ENCODE data around the gene BEND3.
"Not testable (repeated sequence)": the region's sequence is repeated elsewhere in the genome, so short reads cannot be mapped to it uniquely, and the experiment has no call there.

The BEND3 gene

DNA sequence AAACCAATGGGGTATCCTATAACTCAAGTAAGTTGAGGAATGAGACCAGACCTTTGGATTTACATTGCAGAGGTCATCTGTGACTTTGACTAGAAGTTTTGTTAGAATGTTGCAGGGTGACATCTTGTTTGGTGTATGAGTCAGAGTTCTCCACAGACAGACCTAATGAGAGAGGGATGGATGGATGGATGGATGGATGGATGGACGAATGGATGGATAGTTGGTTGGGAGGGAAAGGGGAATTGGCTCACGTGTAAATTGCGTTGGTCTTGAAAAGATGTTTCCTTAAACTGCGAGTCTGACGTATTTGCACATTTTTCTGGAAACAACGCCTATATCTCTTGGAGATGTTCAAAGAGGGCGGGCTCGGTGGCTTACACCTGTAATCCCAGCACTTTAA lies 88.3 kb downstream of the BEND3 start:
- no peak for DNase-seq

DNA sequence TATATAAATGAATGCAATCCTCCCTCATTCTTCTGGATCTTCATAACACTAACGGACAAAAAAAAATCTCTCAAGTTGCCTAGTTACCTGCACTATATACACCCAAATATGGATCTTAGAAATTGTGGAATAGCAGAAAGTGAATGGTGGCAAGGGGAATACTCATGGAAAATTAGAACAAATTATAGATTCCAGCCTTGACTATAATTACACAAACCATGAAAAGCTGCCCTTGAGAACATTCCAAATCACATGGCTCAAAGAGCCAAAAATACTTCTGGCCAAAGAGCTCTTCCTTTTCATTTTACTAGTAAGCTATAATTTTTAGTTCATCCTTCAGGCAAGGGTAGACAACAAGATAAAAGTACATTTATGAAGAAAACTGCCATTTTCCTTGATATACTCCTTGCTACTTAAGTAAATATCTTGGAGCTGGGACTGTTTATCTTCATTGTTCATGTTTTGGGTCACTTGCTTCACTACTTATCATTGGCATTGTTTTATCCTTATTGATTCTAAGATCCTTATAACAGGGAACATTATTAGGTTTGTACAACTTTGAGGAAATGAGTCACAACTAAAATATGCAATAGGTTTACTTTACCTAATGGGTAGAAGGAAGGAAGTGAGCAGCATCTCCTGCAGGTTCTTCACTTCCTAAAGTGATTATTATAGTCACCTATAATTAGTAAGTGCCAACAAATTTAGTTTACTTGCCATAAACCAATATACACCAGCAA lies 93.7 kb downstream of the BEND3 start:
- no peak for DNase-seq

DNA sequence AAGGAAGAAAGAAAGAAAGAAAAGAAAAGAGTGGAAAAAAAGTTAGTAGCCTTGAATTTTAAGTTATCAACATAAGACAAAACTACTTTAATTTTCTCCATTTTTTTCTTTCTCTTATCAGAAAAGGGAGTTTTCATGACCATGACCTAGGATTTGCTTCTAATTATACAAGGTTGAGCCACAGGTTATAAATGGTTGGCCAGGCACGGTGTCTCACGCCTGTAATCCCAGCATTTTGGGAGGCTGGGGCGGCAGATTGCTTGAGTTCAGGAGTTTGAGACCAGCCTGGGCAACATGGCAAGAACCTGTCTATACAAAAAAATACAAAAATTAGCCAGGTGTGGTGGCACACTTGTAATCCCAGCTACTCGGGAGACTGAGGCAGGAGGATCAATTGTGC lies 95.1 kb downstream of the BEND3 start:
- DNase-seq = no peak

DNA sequence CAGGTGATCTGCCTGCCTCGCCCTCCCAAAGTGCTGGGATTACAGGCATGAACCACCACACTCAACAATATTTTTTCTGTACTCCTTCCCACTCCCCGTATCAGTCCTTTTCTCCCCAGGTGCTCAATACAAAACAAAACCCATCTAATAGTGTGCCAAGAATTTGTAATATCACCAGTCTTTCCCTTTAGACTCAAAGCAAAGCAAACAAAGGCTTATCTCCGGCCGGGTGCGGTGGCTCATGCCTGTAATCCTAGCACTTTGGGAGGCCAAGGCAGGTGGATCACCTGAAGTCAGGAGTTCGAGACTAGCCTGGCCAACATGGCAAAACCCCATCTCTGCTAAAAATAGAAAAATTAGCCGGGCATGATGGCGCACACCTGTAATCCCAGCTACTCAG lies 95.7 kb downstream of the BEND3 start:
- not testable (repeated sequence) for DNase-seq

DNA sequence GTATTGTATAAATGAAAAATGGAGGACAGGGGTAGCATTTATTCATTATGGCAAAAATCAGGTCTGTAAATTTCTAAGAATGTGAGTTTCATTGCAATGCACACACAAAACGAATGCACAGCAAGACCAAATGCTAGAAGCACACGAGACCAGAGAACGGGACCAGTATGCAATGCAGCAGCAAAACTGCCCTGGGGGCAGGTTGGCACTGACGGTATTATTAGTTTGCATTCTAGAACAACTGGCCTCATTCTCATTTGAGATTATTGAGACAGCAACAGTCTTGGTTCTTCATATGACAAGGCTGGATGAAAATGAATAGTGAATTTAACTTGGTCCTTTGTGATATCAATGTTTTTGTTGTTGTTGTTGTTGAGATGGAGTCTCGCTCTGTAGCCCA lies 96.3 kb downstream of the BEND3 start:
- no peak for DNase-seq

Data from stimulated activated CD4-positive, alpha-beta T cell treated with anti-CD3 and anti-CD28 coated beads, Interleukin-4, amount 100 ng/mL, for 24 hours (primary cell).